Measurements from ENCODE around the gene DEPDC5. TPM values are rescaled to one million over a fixed set of nuclear protein-coding genes. Genes with fewer than 3 reads are reported as not detected.
A peak's percentile ranks its signal among the peaks of the same experiment; 100 is the strongest.

Gene DEPDC5
- total and polyA plus RNA-seq, 12 donors = 14.4 to 35.9 (median 23.1) TPM

GRCh38 chr22:31828739-31829138, 74.9 kb downstream of the DEPDC5 start:
- 89 to 95% (median 93%) methylated on average over 5 of the region's 5 CpGs for WGBS, 4 donors
- H3K4me3 ChIP-seq = no peak overlapping the region
- peaks cover 15 to 26% of the 10 kb centered on the region in 2 donors for H3K4me1 ChIP-seq (replicated peaks in 1 of 2)
- TF ChIP-seq CTCF (IDR thresholded peaks at IDR 0.05) (no peak), POLR2A (IDR thresholded peaks at IDR 0.05) (no peak)
- H3K27ac ChIP-seq = peak overlapping the region in 2 of 5 donors; percentile 85
- no peaks in the 10 kb centered on the region for H3K27me3 ChIP-seq
- no peak for DNase-seq
- no peaks in the 10 kb centered on the region for H3K9me3 ChIP-seq (replicated peaks in 1 of 3)
- intact Hi-C loops (cut with DNase I) = no loop called here
- H3K36me3 ChIP-seq (replicated peaks in 1 of 2) = peaks cover 0 to 20% of the 10 kb centered on the region in 2 donors

- 33 to 45% (median 38%) methylated on average over 1 of the region's 1 CpG for WGBS, 4 donors
- no peak overlapping the region for H3K4me3 ChIP-seq
These were observed 75.7 kb downstream of the DEPDC5 start for GRCh38 chr22:31829505-31829904.

GRCh38 chr22:31830721-31831070, 76.9 kb downstream of the DEPDC5 start:
- no peak for TF ChIP-seq POLR2A (IDR thresholded peaks at IDR 0.05)
- no peak for TF ChIP-seq CTCF (IDR thresholded peaks at IDR 0.05)
- Histone ChIP-seq H3K4me1 (replicated peaks in 1 of 2) (peaks cover 15 to 27% of the 10 kb centered on the region in 2 donors), H3K4me3 (no peak overlapping the region), H3K36me3 (replicated peaks in 1 of 2) (peaks cover 0 to 20% of the 10 kb centered on the region in 2 donors), H3K9me3 (replicated peaks in 1 of 3) (no peaks in the 10 kb centered on the region), H3K27me3 (no peaks in the 10 kb centered on the region), H3K27ac (peak overlapping the region in 2 of 5 donors; percentile 66 to 85)
- WGBS, 4 donors = 79 to 89% (median 84%) methylated on average over 1 of the region's 1 CpG
- DNase-seq = no peak
- intact Hi-C loops (cut with DNase I) = no loop called here

More at GRCh38 chr22:31829505-31829904, 75.7 kb downstream of the DEPDC5 start:
- H3K27me3 ChIP-seq = no peaks in the 10 kb centered on the region
- H3K9me3 ChIP-seq (replicated peaks in 1 of 3) = no peaks in the 10 kb centered on the region
- TF ChIP-seq POLR2A (IDR thresholded peaks at IDR 0.05) = peak in 1 of 2 donors; percentile 72
- TF ChIP-seq CTCF (IDR thresholded peaks at IDR 0.05) = peak in 1 of 6 experiments; percentile 4
- H3K27ac ChIP-seq = peak overlapping the region; percentile 43 to 85 (median 66)
- DNase-seq = peak; percentile 55 to 89 (median 81)
- H3K36me3 ChIP-seq (replicated peaks in 1 of 2) = peaks cover 0 to 16% of the 10 kb centered on the region in 2 donors
- peaks cover 15 to 27% of the 10 kb centered on the region in 2 donors for H3K4me1 ChIP-seq (replicated peaks in 1 of 2)
- intact Hi-C loops (cut with DNase I) = no loop called here

GRCh38 chr22:31833930-31834329, 80.1 kb downstream of the DEPDC5 start:
- 84 to 100% (median 97%) methylated on average over 1 of the region's 1 CpG for WGBS, 4 donors
- H3K4me3 ChIP-seq = no peak overlapping the region
- H3K27ac ChIP-seq = no peak overlapping the region
- peaks cover 15 to 27% of the 10 kb centered on the region in 2 donors for H3K4me1 ChIP-seq (replicated peaks in 1 of 2)
- no peak for DNase-seq
- H3K36me3 ChIP-seq (replicated peaks in 1 of 2) = peaks cover 0 to 20% of the 10 kb centered on the region in 2 donors
- H3K9me3 ChIP-seq (replicated peaks in 1 of 3) = no peaks in the 10 kb centered on the region
- no peaks in the 10 kb centered on the region for H3K27me3 ChIP-seq
- intact Hi-C loops (cut with DNase I) = no loop called here
- no peak for TF ChIP-seq POLR2A (IDR thresholded peaks at IDR 0.05)

- Histone ChIP-seq H3K4me3 (no peak overlapping the region), H3K36me3 (replicated peaks in 1 of 2) (peaks cover 0 to 37% of the 10 kb centered on the region in 2 donors), H3K4me1 (replicated peaks in 1 of 2) (peaks cover 0 to 13% of the 10 kb centered on the region in 2 donors), H3K27me3 (no peaks in the 10 kb centered on the region), H3K27ac (no peak overlapping the region), H3K9me3 (replicated peaks in 1 of 3) (no peaks in the 10 kb centered on the region)
- DNase-seq = no peak
- no peak for TF ChIP-seq POLR2A (IDR thresholded peaks at IDR 0.05)
- TF ChIP-seq CTCF (IDR thresholded peaks at IDR 0.05) = no peak
- intact Hi-C loops (cut with DNase I) = no loop called here
- WGBS, 4 donors = 89 to 95% (median 91%) methylated on average over 5 of the region's 5 CpGs
These were observed 82.2 kb downstream of the DEPDC5 start for GRCh38 chr22:31836010-31836409.
